ENCODE results near the gene ATP5MC2. TPM values are rescaled to one million over a fixed set of nuclear protein-coding genes. Genes with fewer than 3 reads are reported as not detected.

ATP5MC2 gene
- total RNA-seq, 1 experiment from 2014 or later = 957 TPM

DNA sequence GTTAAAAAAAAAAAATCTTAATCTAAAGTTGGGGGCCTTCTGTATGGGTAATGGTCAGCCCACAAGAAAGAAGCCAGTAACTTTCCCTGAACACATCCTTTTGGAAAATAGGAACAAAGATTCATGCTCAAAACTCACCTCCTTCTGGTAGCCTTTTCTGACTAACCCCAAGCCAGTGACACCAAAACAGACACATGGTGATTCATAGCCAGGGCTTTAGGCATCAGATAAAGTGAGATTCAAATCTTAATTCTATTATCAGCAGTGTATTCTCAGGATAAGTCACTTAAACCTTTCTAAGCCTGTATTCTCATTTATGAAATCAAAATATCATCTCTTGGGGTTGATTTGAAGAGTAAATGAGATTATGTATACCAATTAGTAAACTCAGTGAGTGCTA lies 4.9 kb downstream of the ATP5MC2 start:
- DNase-seq = no peak
- no peaks in the 10 kb centered on the region for H3K9me3 ChIP-seq (ENCODE audit: low read length)
- no peak overlapping the region for H3K4me2 ChIP-seq (ENCODE audit: low read depth, low read length, poor library complexity, severe bottlenecking)

DNA sequence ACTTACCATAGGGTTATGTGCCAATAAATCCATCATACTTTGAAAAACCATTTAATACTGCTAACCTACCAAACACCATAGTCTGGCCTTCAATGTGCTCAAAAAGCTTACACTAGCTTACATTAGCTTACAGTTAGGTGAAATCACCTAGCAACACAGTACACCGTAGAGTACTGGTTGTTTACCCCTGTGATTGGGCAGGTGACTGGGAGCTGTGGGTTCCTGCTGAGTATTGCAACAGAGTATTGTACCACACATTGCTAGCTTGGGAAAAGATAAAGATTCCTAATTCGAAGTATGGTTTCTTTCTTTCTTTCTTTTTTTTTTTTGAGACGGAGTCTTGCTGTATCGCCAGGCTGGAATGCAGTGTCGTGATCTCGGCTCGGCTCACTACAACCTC lies 5.6 kb downstream of the ATP5MC2 start:
- H2AFZ ChIP-seq (ENCODE audit: low read length) = no peak overlapping the region
- no peak for DNase-seq
- H3K9me2 ChIP-seq (replicated peaks; ENCODE audit: insufficient read depth, low read length) = no peaks in the 10 kb centered on the region
- no peak overlapping the region for H3K4me2 ChIP-seq (ENCODE audit: low read depth, low read length, poor library complexity, severe bottlenecking)
- no peak overlapping the region for H3K27ac ChIP-seq (ENCODE audit: low read length)
- H3K27me3 ChIP-seq (ENCODE audit: low read length) = no peaks in the 10 kb centered on the region
- H3K36me3 ChIP-seq (ENCODE audit: insufficient read depth, low read length) = peaks cover 57% of the 10 kb centered on the region
- H3K79me2 ChIP-seq (ENCODE audit: low read length) = peaks cover 37% of the 10 kb centered on the region
- H3K9me3 ChIP-seq (ENCODE audit: low read length) = no peaks in the 10 kb centered on the region
- no peak overlapping the region for H3K4me3 ChIP-seq (ENCODE audit: low read length)
- H3K9ac ChIP-seq (ENCODE audit: low read length) = no peak overlapping the region
- H4K20me1 ChIP-seq (ENCODE audit: insufficient read depth, low read depth, low read length) = no peaks in the 10 kb centered on the region
- H3K4me1 ChIP-seq (ENCODE audit: low read length) = peaks cover 14% of the 10 kb centered on the region

More for the DNA sequence above, 4.9 kb downstream of the ATP5MC2 start:
- peaks cover 51% of the 10 kb centered on the region for H3K36me3 ChIP-seq (ENCODE audit: insufficient read depth, low read length)
- no peak overlapping the region for H3K27ac ChIP-seq (ENCODE audit: low read length)
- H3K9ac ChIP-seq (ENCODE audit: low read length) = no peak overlapping the region
- no peaks in the 10 kb centered on the region for H3K27me3 ChIP-seq (ENCODE audit: low read length)
- H3K79me2 ChIP-seq (ENCODE audit: low read length) = peaks cover 40% of the 10 kb centered on the region
- H3K9me2 ChIP-seq (replicated peaks; ENCODE audit: insufficient read depth, low read length) = no peaks in the 10 kb centered on the region
- no peaks in the 10 kb centered on the region for H4K20me1 ChIP-seq (ENCODE audit: insufficient read depth, low read depth, low read length)
- H3K4me1 ChIP-seq (ENCODE audit: low read length) = peaks cover 14% of the 10 kb centered on the region
- no peak overlapping the region for H2AFZ ChIP-seq (ENCODE audit: low read length)
- H3K4me3 ChIP-seq (ENCODE audit: low read length) = no peak overlapping the region

DNA sequence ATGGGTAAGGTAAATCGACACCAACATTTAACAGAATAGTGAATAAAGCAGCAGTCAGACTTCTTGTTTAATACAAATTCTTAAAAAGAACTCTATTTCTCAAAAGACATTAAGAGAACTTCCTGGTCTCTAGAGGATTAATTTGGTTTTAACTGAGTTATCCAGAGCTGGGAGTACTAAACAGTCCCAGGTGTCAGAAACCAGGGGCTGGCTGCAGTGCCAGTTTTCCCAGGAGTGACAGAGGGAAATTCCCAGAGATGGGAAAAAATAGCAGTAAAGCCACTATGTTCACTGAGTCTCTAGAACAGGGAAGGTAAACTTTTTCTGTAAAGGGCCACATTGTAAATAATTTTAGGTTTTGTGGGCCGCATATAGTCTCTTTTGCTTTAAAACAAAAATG lies 8.8 kb downstream of the ATP5MC2 start:
- peaks cover 53% of the 10 kb centered on the region for H3K36me3 ChIP-seq (ENCODE audit: insufficient read depth, low read length)
- no peak for DNase-seq

DNA sequence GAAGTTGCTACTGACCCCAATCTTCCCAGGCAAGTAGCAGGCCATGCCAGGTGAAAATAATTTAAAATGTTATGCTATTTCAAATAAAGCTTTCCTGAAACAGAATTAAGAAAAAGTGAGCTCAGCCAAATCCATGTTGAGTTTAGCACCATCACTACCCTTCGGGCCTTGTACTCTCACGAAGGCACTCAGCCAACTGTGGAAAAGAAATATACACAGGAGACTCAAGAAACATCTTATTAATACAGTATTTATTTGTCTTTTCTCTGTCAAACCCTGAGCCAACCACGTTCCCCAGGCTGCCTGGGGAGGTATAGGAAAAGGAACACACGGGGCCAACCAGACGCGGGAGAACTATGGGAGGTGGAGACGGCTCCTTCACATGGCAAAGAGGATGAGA lies 10.9 kb downstream of the ATP5MC2 start:
- DNase-seq = no peak
- Histone ChIP-seq H3K4me1 (ENCODE audit: low read length) (no peaks in the 10 kb centered on the region), H3K9ac (ENCODE audit: low read length) (no peak overlapping the region), H3K9me3 (ENCODE audit: low read length) (no peaks in the 10 kb centered on the region), H3K79me2 (ENCODE audit: low read length) (0 out of 2 replicates have a peak, but pooled peaks cover 3% of the 10 kb centered on the region), H3K9me2 (replicated peaks; ENCODE audit: insufficient read depth, low read length) (no peaks in the 10 kb centered on the region), H4K20me1 (ENCODE audit: insufficient read depth, low read depth, low read length) (no peaks in the 10 kb centered on the region), H3K27ac (ENCODE audit: low read length) (no peak overlapping the region), H3K4me3 (ENCODE audit: low read length) (no peak overlapping the region), H3K36me3 (ENCODE audit: insufficient read depth, low read length) (peaks cover 38% of the 10 kb centered on the region), H3K4me2 (ENCODE audit: low read depth, low read length, poor library complexity, severe bottlenecking) (no peak overlapping the region), H3K27me3 (ENCODE audit: low read length) (no peaks in the 10 kb centered on the region), H2AFZ (ENCODE audit: low read length) (no peak overlapping the region)

More for the DNA sequence above, 8.8 kb downstream of the ATP5MC2 start:
- Histone ChIP-seq H2AFZ (ENCODE audit: low read length) (no peak overlapping the region), H3K9me2 (replicated peaks; ENCODE audit: insufficient read depth, low read length) (no peaks in the 10 kb centered on the region), H3K79me2 (ENCODE audit: low read length) (peaks cover 13% of the 10 kb centered on the region; the same call in 1 of the 2 replicates), H3K9ac (ENCODE audit: low read length) (no peak overlapping the region), H3K27me3 (ENCODE audit: low read length) (no peaks in the 10 kb centered on the region), H3K9me3 (ENCODE audit: low read length) (no peaks in the 10 kb centered on the region), H4K20me1 (ENCODE audit: insufficient read depth, low read depth, low read length) (no peaks in the 10 kb centered on the region), H3K4me1 (ENCODE audit: low read length) (no peaks in the 10 kb centered on the region), H3K27ac (ENCODE audit: low read length) (no peak overlapping the region), H3K4me2 (ENCODE audit: low read depth, low read length, poor library complexity, severe bottlenecking) (no peak overlapping the region), H3K4me3 (ENCODE audit: low read length) (no peak overlapping the region)

DNA sequence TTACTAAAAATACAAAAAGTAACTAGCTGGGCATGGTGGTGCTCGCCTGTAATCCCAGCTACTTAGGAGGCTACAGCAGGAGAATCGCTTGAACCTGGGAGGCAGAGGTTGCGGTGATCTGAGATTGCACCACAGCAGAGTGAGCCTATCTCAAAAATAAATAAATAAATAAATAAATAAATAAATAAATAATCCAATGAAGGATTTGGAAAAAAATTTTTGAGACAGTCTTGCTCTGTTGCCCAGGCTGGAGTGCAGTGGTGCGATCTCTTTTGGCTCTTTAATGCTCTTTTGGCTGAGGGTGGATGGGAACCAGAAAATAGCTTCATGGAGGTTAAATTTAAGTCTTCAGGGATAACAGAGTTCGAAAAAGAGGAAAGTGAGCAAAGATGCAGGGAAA lies 11.7 kb downstream of the ATP5MC2 start:
- no peaks in the 10 kb centered on the region for H3K79me2 ChIP-seq (ENCODE audit: low read length)
- H4K20me1 ChIP-seq (ENCODE audit: insufficient read depth, low read depth, low read length) = no peaks in the 10 kb centered on the region
- H3K27me3 ChIP-seq (ENCODE audit: low read length) = no peaks in the 10 kb centered on the region
- no peaks in the 10 kb centered on the region for H3K4me1 ChIP-seq (ENCODE audit: low read length)
- H3K36me3 ChIP-seq (ENCODE audit: insufficient read depth, low read length) = peaks cover 30% of the 10 kb centered on the region
- no peak overlapping the region for H3K27ac ChIP-seq (ENCODE audit: low read length)
- no peak overlapping the region for H3K9ac ChIP-seq (ENCODE audit: low read length)
- no peak for DNase-seq
- H2AFZ ChIP-seq (ENCODE audit: low read length) = no peak overlapping the region
- no peak overlapping the region for H3K4me3 ChIP-seq (ENCODE audit: low read length)
- no peaks in the 10 kb centered on the region for H3K9me3 ChIP-seq (ENCODE audit: low read length)
- H3K9me2 ChIP-seq (replicated peaks; ENCODE audit: insufficient read depth, low read length) = no peaks in the 10 kb centered on the region
- H3K4me2 ChIP-seq (ENCODE audit: low read depth, low read length, poor library complexity, severe bottlenecking) = no peak overlapping the region

DNA sequence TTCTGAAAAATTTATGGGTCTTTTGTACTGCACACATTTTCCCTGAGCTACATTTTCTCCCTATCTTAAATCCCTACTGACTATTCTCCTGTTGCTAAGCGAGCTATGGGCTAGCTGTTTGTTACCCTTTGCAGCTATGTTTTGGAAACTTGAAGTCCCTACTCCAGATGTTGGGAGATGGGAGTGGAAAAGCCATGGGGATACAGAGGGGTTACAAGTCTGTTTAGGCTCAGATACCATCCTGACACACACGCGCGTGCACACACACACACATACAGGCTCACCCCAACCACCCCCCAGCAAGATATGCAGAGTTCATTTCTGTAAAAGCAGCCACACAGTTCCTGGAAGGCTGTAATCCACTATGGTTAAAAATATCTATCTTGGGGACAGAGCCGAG lies 15.8 kb downstream of the ATP5MC2 start:
- Histone ChIP-seq H3K9ac (ENCODE audit: low read length) (no peak overlapping the region), H3K4me3 (ENCODE audit: low read length) (no peak overlapping the region), H3K27ac (ENCODE audit: low read length) (no peak overlapping the region), H3K27me3 (ENCODE audit: low read length) (no peaks in the 10 kb centered on the region), H3K36me3 (ENCODE audit: insufficient read depth, low read length) (peaks cover 11% of the 10 kb centered on the region; the same call in 1 of the 2 replicates), H3K9me2 (replicated peaks; ENCODE audit: insufficient read depth, low read length) (no peaks in the 10 kb centered on the region), H4K20me1 (ENCODE audit: insufficient read depth, low read depth, low read length) (no peaks in the 10 kb centered on the region), H2AFZ (ENCODE audit: low read length) (no peak overlapping the region), H3K79me2 (ENCODE audit: low read length) (no peaks in the 10 kb centered on the region), H3K9me3 (ENCODE audit: low read length) (no peaks in the 10 kb centered on the region), H3K4me1 (ENCODE audit: low read length) (no peaks in the 10 kb centered on the region), H3K4me2 (ENCODE audit: low read depth, low read length, poor library complexity, severe bottlenecking) (no peak overlapping the region)
- no peak for DNase-seq

- Histone ChIP-seq H3K4me1 (ENCODE audit: low read length) (no peaks in the 10 kb centered on the region), H3K9me3 (ENCODE audit: low read length) (no peaks in the 10 kb centered on the region), H3K4me3 (ENCODE audit: low read length) (no peak overlapping the region), H3K27ac (ENCODE audit: low read length) (no peak overlapping the region), H3K79me2 (ENCODE audit: low read length) (no peaks in the 10 kb centered on the region), H3K36me3 (ENCODE audit: insufficient read depth, low read length) (peaks cover 6% of the 10 kb centered on the region; the same call in 1 of the 2 replicates), H3K4me2 (ENCODE audit: low read depth, low read length, poor library complexity, severe bottlenecking) (no peak overlapping the region), H3K9me2 (replicated peaks; ENCODE audit: insufficient read depth, low read length) (no peaks in the 10 kb centered on the region), H4K20me1 (ENCODE audit: insufficient read depth, low read depth, low read length) (no peaks in the 10 kb centered on the region), H3K27me3 (ENCODE audit: low read length) (no peaks in the 10 kb centered on the region), H2AFZ (ENCODE audit: low read length) (no peak overlapping the region), H3K9ac (ENCODE audit: low read length) (no peak overlapping the region)
- DNase-seq = no peak
These were observed 16.3 kb downstream of the ATP5MC2 start for GRCh38 chr12:53659571-53659981.

DNA sequence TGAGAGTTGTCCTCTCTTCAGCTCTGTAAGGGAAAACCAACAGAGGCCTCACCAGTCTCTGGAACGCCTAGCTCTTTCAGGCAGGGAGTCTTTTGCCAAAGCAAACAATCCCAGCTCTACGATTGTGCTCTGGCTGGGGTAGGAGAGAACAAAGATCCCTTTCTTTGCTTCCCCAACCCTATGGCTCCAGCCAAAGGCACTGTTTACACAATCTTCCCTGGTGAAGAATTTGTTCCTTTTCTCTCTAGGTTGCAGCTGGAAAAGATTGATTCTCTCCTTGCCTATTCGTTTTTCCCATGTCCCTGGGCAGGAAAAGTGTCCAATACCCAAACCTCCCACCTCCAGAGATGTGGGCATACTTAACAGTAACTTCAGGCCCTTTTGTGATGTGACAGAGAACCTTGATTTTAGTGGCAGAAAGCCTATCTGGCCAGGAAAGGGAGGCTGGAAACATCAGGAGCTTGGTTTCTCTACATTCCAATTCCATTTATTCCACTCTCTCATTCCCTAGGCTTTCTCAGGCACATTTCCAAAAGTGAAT lies 16.8 kb downstream of the ATP5MC2 start:
- Histone ChIP-seq H4K20me1 (ENCODE audit: insufficient read depth, low read depth, low read length) (no peaks in the 10 kb centered on the region), H3K9ac (ENCODE audit: low read length) (no peak overlapping the region), H3K4me1 (ENCODE audit: low read length) (no peaks in the 10 kb centered on the region), H3K27ac (ENCODE audit: low read length) (no peak overlapping the region), H2AFZ (ENCODE audit: low read length) (no peak overlapping the region), H3K79me2 (ENCODE audit: low read length) (no peaks in the 10 kb centered on the region), H3K9me3 (ENCODE audit: low read length) (no peaks in the 10 kb centered on the region), H3K27me3 (ENCODE audit: low read length) (no peaks in the 10 kb centered on the region), H3K36me3 (ENCODE audit: insufficient read depth, low read length) (0 out of 2 replicates have a peak, but pooled peaks cover 3% of the 10 kb centered on the region), H3K4me2 (ENCODE audit: low read depth, low read length, poor library complexity, severe bottlenecking) (no peak overlapping the region), H3K9me2 (replicated peaks; ENCODE audit: insufficient read depth, low read length) (no peaks in the 10 kb centered on the region), H3K4me3 (ENCODE audit: low read length) (no peak overlapping the region)
- no peak for DNase-seq

All from Karpas-422 (cell line).